ENCODE data around the gene OR7G1. TPM values are rescaled to one million over a fixed set of nuclear protein-coding genes. Genes with fewer than 3 reads are reported as not detected.
A peak's percentile ranks its signal among the peaks of the same experiment; 100 is the strongest.

The OR7G1 gene, protein sequence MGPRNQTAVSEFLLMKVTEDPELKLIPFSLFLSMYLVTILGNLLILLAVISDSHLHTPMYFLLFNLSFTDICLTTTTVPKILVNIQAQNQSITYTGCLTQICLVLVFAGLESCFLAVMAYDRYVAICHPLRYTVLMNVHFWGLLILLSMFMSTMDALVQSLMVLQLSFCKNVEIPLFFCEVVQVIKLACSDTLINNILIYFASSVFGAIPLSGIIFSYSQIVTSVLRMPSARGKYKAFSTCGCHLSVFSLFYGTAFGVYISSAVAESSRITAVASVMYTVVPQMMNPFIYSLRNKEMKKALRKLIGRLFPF
- total RNA-seq = not detected

DNA sequence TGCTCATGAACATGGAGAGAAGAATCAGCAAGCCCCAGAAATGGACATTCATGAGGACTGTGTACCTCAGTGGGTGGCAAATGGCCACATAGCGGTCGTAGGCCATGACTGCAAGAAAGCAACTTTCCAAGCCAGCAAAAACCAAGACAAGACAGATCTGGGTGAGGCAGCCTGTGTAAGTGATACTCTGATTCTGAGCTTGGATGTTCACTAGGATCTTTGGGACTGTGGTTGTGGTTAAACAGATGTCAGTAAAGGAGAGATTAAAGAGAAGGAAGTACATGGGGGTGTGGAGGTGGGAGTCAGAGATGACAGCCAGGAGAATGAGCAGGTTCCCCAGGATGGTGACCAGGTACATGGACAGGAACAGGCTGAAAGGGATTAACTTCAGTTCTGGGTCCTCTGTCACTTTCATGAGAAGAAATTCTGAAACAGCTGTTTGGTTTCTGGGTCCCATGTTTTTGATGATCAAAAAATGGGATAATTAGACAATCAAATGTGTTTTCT is at the start of gene OR7G1:
OR7G1 (minus strand) TSS at position 457 of the 507 bp plus-strand sequence; CDS start at position 457, 0 bp downstream.
- CTCF ChIA-PET = no interaction called here
- Mint-ChIP-seq H3K4me3 (no peak within 1 kb of the TSS), H3K27ac (no peak within 1 kb of the TSS), H3K27me3 (peaks cover 2% of the 10 kb centered on the region), H3K9me3 (ENCODE audit: low read depth) (no peaks in the 10 kb centered on the region), H3K4me1 (no peaks in the 10 kb centered on the region), H3K36me3 (no peaks in the 10 kb centered on the region)
- ATAC-seq (no peak), DNase-seq (no peak)

DNA sequence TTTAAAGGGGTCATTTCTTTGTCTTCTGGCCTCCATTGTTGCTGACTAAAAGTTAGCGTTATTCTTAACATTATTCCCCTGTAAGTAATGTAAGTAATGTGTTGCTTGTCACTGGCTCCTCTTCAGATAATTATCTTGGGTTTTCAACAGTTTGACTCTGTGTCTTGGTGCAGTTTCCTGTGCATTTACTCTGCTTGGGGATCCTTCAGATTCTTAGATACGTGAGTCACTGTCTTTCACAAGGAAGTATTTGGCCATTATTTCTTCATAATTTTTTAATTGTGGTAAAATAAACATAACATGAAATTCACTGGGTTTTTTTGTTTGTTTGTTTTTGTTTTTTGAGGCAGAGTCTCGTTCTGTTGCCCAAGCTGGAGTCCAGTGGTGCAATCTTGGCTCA is 49.7 kb upstream of the OR7G1 start:
- Mint-ChIP-seq H3K36me3 (peaks cover 78% of the 10 kb centered on the region), H3K9me3 (ENCODE audit: low read depth) (peaks cover 19% of the 10 kb centered on the region), H3K4me3 (no peak overlapping the region), H3K27ac (no peak overlapping the region), H3K27me3 (no peaks in the 10 kb centered on the region), H3K4me1 (no peaks in the 10 kb centered on the region)
- CTCF ChIA-PET = no interaction called here
- no peak for DNase-seq
- no peak for ATAC-seq

DNA sequence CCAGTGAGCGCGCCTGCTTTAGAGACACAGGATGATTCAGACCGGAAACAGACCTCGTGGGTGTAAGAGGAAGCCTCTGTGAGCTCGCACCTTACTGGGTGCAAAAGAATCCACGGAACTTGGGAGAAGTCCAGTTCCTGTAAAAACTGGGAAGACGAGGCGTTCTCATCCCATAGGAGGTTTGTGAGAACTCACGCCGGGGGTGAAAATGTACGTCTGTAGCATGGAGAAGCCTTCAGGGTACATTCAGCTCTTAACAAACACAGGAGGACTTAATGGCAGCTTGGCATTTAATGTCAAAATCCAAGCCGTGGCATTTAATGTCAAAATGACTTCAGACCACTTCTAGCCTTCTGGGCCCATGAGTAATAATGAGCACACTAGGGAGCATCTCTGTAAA is 45.9 kb upstream of the OR7G1 start:
- Mint-ChIP-seq H3K36me3 (peaks cover 95% of the 10 kb centered on the region), H3K4me3 (no peak overlapping the region), H3K27me3 (no peaks in the 10 kb centered on the region), H3K9me3 (ENCODE audit: low read depth) (peaks cover 26% of the 10 kb centered on the region), H3K4me1 (no peaks in the 10 kb centered on the region), H3K27ac (no peak overlapping the region)
- no peak for DNase-seq
- CTCF ChIA-PET = no interaction called here
- no peak for ATAC-seq

DNA sequence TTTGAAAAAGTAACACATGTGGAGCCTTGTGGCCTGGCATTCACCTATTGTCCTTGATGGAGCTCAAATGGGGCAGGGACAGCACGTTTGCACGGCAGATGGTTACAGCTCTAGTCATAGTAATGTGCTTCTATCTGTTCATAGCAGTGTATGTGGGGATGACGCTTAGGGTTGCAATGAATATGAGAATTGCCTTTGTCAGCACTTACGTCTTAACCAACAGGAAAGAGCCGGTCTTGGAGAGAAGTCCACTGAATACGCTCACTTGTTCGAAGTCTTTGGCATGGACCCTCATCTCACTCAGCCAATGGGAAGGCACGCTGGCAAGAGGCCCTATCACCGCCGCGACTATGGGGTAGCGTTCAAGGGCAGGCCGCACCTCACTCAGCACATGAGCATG is 44.3 kb upstream of the OR7G1 start:
- ATAC-seq (no peak), DNase-seq (no peak)
- Mint-ChIP-seq H3K36me3 (peaks cover 95% of the 10 kb centered on the region), H3K9me3 (ENCODE audit: low read depth) (peaks cover 25% of the 10 kb centered on the region), H3K27ac (no peak overlapping the region), H3K27me3 (no peaks in the 10 kb centered on the region), H3K4me1 (peaks cover 11% of the 10 kb centered on the region), H3K4me3 (no peak overlapping the region)
- CTCF ChIA-PET = no interaction called here

DNA sequence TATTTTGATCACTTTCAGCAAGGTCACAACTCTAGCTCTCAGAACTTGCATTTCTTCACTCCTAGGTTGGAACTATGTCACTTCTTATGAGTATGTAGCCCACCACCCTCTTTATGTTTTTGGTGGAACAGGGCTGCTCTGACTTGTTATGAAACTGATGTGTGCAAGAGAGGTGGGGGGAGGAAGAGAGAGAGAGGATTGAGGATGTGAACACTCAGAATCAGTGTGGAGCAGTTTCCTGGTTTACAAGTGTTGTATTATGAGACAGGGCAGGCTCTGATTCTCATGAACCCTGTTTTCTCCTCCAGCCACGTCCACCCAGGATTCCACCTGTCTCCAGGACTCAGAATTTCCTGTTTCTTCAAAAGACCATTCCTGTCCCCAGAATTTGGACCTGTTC is 40.7 kb upstream of the OR7G1 start:
- Mint-ChIP-seq H3K27me3 (no peaks in the 10 kb centered on the region), H3K4me3 (no peak overlapping the region), H3K9me3 (ENCODE audit: low read depth) (peaks cover 33% of the 10 kb centered on the region), H3K4me1 (peaks cover 15% of the 10 kb centered on the region), H3K36me3 (peaks cover 94% of the 10 kb centered on the region), H3K27ac (no peak overlapping the region)
- no peak for DNase-seq
- ATAC-seq = no peak
- CTCF ChIA-PET = no interaction called here

DNA sequence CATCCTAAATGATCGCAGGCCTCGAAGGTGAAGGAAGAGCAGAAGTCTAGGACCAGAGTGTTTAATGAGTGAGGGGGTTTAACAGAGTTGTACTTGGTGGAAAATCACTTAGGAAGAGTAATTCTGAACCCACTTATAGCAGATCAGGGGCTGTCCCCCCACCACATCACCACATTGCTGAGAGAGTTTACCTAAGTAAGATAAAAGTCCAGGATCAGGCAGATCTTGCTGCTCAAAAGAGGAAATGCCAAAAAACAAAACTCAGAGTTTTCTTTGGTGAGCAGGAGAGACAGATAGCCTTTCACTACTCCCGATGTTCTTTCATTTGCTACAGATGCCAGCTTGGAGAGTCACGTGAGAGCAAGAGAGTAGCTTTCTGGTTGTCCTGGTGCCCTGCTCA is 40.0 kb upstream of the OR7G1 start:
- H3K9me3 Mint-ChIP-seq (ENCODE audit: low read depth) = peaks cover 31% of the 10 kb centered on the region
- peaks cover 94% of the 10 kb centered on the region for H3K36me3 Mint-ChIP-seq
- H3K4me1 Mint-ChIP-seq = peaks cover 20% of the 10 kb centered on the region
- no peak for ATAC-seq
- CTCF ChIA-PET = no interaction called here
- no peak for DNase-seq
- H3K4me3 Mint-ChIP-seq = no peak overlapping the region
- no peak overlapping the region for H3K27ac Mint-ChIP-seq
- H3K27me3 Mint-ChIP-seq = no peaks in the 10 kb centered on the region

DNA sequence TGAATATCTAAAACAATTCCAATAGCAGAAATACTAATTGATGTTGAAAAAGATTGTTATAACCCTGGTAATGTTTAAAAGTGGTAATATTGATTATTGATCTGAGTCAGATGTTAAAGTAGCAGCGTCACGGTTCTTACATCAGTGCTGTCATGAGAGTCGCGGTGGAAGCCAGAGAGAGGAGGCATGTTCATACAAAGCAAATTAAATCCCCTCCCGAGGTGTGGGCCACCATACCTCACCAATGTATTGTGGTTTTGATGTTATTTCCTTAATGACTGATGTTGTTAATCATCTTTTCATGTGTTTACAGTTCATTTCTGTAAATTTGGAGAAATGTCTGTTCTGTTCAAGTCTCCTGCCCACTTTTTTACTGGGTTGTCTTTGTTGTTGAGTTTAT is 35.8 kb upstream of the OR7G1 start:
- peaks cover 94% of the 10 kb centered on the region for H3K36me3 Mint-ChIP-seq
- no peak overlapping the region for H3K4me3 Mint-ChIP-seq
- H3K27me3 Mint-ChIP-seq = no peaks in the 10 kb centered on the region
- no peak for DNase-seq
- H3K4me1 Mint-ChIP-seq = peaks cover 33% of the 10 kb centered on the region
- H3K9me3 Mint-ChIP-seq (ENCODE audit: low read depth) = peaks cover 37% of the 10 kb centered on the region
- ATAC-seq = no peak
- CTCF ChIA-PET = no interaction called here
- H3K27ac Mint-ChIP-seq = no peak overlapping the region

DNA sequence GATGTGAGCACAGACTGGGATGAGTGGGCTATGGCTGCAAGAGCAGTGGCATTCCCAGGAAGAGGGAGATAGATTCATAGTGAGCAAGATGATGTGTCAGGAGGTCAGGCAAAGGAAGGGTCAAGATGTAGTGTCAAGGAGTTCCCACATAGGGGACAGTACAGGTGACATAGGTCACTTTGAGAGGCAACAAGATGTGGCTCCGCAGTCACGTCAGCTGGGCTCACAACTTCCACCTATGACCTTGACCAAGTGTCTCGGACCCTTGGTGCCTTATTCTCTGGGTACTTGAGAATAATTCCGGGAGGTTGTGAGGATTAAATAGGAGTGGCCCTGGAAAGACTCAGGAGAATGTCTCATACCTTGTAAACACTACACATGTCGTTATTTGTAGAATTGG is 35.1 kb upstream of the OR7G1 start:
- Mint-ChIP-seq H3K27ac (no peak overlapping the region), H3K36me3 (peaks cover 91% of the 10 kb centered on the region), H3K9me3 (ENCODE audit: low read depth) (peaks cover 38% of the 10 kb centered on the region), H3K4me3 (no peak overlapping the region), H3K4me1 (peaks cover 26% of the 10 kb centered on the region), H3K27me3 (no peaks in the 10 kb centered on the region)
- CTCF ChIA-PET = no interaction called here
- no peak for DNase-seq
- no peak for ATAC-seq

DNA sequence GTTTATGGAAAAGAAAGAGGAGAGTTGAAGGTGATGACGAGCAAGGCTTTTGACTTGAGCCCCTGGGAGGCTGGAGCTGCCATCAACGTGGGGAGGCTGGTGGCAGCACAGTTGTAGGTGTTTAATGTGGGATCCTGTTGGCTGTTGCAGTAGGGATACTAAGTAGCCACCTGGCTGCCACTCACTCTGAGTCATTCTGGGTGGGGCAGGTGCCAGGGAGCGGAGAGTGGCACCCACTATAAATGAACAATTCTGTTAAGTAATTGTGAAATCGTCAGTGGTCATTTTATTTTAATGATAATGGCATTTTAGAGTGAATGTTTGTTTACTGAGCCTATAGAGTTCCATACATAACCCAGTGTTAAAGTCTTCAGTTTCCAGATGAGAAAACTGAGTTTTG is 34.4 kb upstream of the OR7G1 start:
- Mint-ChIP-seq H3K9me3 (ENCODE audit: low read depth) (peaks cover 40% of the 10 kb centered on the region), H3K4me3 (no peak overlapping the region), H3K27me3 (no peaks in the 10 kb centered on the region), H3K27ac (no peak overlapping the region), H3K4me1 (peaks cover 21% of the 10 kb centered on the region), H3K36me3 (peaks cover 91% of the 10 kb centered on the region)
- CTCF ChIA-PET = no interaction called here
- ATAC-seq (no peak), DNase-seq (no peak)

DNA sequence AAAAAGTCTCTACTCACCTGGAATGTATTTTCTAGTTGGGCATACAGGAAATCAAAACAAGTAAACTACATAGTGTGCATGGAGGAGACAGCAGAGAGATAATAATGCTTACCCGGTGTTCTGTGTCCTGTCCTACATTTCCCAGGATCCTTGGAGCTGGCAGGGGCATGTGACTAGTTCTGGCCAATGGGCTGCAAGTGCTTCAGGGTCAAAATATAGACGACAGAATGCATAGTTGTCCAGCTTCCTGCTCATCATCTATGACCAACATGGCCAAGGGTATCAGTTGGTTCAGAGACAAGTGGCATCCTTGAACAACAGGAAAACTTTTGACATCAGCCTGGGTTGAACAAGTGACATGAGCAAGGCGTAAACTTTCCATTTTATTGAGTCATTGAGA is 33.1 kb upstream of the OR7G1 start:
- CTCF ChIA-PET = no interaction called here
- Mint-ChIP-seq H3K9me3 (ENCODE audit: low read depth) (peaks cover 43% of the 10 kb centered on the region), H3K4me3 (no peak overlapping the region), H3K27me3 (no peaks in the 10 kb centered on the region), H3K4me1 (peaks cover 21% of the 10 kb centered on the region), H3K27ac (no peak overlapping the region), H3K36me3 (peaks cover 92% of the 10 kb centered on the region)
- ATAC-seq (no peak), DNase-seq (no peak)

DNA sequence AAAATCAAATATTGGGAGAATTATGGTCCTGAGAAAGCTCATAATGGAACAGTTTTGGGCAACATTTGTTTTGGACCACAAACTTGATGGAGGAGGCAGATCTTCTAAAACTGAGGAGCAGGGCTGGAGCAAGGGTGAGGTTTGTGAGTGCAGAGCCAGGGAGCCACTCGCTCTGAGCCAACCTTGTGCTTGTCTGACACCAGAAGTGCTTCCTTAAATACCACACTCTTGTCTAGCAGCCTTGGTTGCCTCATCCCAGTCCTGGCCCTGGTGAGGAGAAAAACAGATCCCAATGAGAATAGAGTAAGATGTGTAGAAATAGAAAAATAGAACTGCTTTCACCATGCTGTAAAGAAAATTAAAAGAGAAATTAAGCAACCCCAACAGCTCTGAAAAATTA is 31.3 kb upstream of the OR7G1 start:
- no peak overlapping the region for H3K27ac Mint-ChIP-seq
- H3K4me1 Mint-ChIP-seq = peaks cover 29% of the 10 kb centered on the region
- CTCF ChIA-PET = interaction anchor here (0.7 kb wide), 1 partner anchor 60 kb away, joined by 3 read pairs; no protein-coding TSS in a partner anchor
- peaks cover 36% of the 10 kb centered on the region for H3K9me3 Mint-ChIP-seq (ENCODE audit: low read depth)
- H3K36me3 Mint-ChIP-seq = peaks cover 92% of the 10 kb centered on the region
- no peaks in the 10 kb centered on the region for H3K27me3 Mint-ChIP-seq
- DNase-seq (no peak), ATAC-seq (no peak)
- no peak overlapping the region for H3K4me3 Mint-ChIP-seq

DNA sequence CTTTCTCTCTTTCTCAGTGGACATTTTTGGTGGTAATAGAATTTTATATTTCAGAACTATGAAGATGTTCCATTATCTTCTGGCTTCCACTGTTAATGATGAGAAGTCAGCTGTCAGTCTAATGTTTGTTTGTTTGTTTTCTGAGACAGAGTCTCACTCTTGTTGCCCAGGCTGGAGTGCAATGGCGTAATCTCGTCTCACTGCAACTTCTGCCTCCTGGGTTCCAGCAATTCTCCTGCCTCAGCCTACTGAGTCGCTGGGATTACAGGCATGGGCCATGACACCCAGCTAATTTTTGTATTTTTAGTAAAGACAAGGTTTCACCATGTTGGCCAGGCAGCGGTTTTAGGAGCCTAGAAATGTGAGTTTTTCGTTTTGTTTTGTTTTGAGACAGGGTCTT is 29.4 kb upstream of the OR7G1 start:
- Mint-ChIP-seq H3K4me1 (peaks cover 30% of the 10 kb centered on the region), H3K27me3 (no peaks in the 10 kb centered on the region), H3K4me3 (no peak overlapping the region), H3K27ac (no peak overlapping the region), H3K36me3 (peaks cover 80% of the 10 kb centered on the region), H3K9me3 (ENCODE audit: low read depth) (peaks cover 28% of the 10 kb centered on the region)
- no peak for DNase-seq
- CTCF ChIA-PET = no interaction called here
- ATAC-seq = no peak

DNA sequence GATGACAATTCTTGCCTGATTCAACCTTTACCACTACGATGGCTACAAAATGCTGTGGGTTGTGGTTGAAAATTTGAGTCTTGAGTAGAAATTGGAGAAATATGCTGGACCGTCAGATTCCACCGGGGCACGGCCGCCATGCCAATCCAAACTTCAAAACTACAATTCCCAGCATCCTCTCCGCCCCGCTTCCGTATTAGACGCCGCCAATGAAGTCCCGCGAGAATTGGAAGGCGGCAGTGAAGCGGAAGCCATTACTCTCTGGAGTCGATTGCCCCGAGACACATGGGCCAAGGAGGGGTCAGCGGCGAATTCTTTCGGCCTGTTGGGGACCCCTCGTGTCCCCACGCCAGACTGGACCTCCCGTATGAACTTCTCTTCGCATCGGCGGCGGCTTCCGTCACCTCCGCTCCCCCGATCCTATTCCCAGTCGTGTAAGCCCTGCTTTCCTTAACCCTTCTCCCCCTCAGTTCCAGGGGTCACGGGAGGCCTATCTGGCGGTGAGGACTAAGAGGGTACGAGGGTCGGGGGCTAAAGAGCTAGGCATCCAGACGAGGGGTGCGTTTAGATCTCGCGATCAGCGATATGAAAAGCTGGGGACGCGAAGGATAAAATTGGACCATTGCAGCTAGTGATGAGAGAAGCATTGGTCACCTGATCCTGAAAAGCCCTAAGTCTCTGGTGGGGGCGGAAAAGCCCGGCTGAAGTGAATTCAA is 24.8 kb upstream of the OR7G1 start, which contains the start of gene ZNF317:
ZNF317 (plus strand) TSS at position 239 of the 716 bp plus-strand sequence. CDS start 15,620 bp downstream, outside the sequence.
- peaks cover 38% of the 10 kb centered on the region for H3K36me3 Mint-ChIP-seq
- peaks cover 9% of the 10 kb centered on the region for H3K9me3 Mint-ChIP-seq (ENCODE audit: low read depth)
- peak; percentile 95 for DNase-seq
- H3K27ac Mint-ChIP-seq = peak within 1 kb of the TSS; percentile 94
- no peaks in the 10 kb centered on the region for H3K27me3 Mint-ChIP-seq
- ATAC-seq = peak; percentile 96
- CTCF ChIA-PET = no interaction called here
- H3K4me3 Mint-ChIP-seq = peak within 1 kb of the TSS; percentile 100
- peaks cover 33% of the 10 kb centered on the region for H3K4me1 Mint-ChIP-seq

DNA sequence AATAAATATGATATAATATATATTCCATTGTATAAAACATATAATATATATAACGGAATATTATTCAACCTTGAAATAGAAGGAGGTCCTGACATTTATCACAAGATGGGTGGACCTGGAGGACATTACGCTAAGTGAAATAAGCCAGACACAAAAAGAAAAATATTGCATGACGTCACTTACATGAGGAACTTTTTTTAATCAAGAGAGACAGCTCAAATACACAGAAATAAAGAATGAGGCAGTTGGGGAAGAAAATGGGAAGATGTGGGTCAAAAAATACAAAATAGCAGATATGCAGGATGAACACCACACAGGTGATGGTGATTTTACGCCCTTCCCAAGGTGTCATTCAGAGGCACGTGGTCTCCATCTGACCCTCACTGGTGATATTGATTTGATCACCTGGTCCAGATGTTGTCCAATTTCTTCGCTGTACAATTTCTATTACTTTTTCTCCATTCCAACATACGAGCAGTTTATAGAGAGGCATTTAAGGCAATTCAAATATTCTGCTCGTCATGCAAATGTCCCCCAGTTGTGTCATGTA is 24.1 kb upstream of the OR7G1 start:
- H3K27me3 Mint-ChIP-seq = no peaks in the 10 kb centered on the region
- H3K27ac Mint-ChIP-seq = peak overlapping the region; percentile 94
- peaks cover 33% of the 10 kb centered on the region for H3K4me1 Mint-ChIP-seq
- CTCF ChIA-PET = no interaction called here
- peak overlapping the region; percentile 100 for H3K4me3 Mint-ChIP-seq
- DNase-seq (no peak), ATAC-seq (peak; percentile 2)
- H3K9me3 Mint-ChIP-seq (ENCODE audit: low read depth) = peaks cover 4% of the 10 kb centered on the region
- peaks cover 32% of the 10 kb centered on the region for H3K36me3 Mint-ChIP-seq

Measured in activated CD8-positive, alpha-beta memory T cell treated with anti-CD3 and anti-CD28 coated beads, Interleukin-2, amount 10 ng/mL, durations not matched to agents 7 days and 5 days (primary cell).